Sigmoid colon (tissue), 3 donors: ENCODE measurements around the gene THYN1.

Experiments
- POLR2A ChIP-seq, 2 donors: fragments of 450-650 bp; IDR thresholded peaks; one replicate each; pipeline ENCODE4 v1.6.1; 2016; ENCODE audit warnings: antibody characterized with exemption in 2 of 2, mild to moderate bottlenecking in 2 of 2, moderate library complexity in 2 of 2
- TF ChIP-seq, protein P1 (sequence below), 4 experiments: fragments of 450-650 bp in 3 of 4; fragments of 200-600 bp in 1 of 4; IDR thresholded peaks; one replicate each; pipeline ENCODE4 v1.5.1; 2016 to 2019; ENCODE audit warnings: antibody characterized with exemption in 4 of 4, mild to moderate bottlenecking in 3 of 4, moderate library complexity in 2 of 4

DNA sequence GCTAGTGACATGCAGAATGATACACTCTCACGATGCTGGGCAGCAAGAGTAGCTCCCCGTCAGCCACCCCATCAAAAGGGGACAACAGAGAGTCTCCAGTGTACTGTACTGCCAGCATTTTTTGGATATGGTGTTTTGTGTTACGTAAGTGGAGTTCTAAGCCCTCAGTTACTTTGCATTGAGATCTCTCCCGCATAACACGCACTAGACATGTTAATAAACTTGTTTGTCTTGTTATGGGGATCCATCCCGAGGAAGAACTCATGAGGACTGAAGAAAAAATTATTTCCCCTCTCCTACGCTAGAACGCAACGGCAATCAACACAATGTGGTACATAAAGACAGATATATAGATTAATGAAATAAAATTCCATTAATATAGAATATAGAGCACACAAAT lies 53.6 kb downstream of the THYN1 start:
- TF ChIP-seq, protein P1, sequence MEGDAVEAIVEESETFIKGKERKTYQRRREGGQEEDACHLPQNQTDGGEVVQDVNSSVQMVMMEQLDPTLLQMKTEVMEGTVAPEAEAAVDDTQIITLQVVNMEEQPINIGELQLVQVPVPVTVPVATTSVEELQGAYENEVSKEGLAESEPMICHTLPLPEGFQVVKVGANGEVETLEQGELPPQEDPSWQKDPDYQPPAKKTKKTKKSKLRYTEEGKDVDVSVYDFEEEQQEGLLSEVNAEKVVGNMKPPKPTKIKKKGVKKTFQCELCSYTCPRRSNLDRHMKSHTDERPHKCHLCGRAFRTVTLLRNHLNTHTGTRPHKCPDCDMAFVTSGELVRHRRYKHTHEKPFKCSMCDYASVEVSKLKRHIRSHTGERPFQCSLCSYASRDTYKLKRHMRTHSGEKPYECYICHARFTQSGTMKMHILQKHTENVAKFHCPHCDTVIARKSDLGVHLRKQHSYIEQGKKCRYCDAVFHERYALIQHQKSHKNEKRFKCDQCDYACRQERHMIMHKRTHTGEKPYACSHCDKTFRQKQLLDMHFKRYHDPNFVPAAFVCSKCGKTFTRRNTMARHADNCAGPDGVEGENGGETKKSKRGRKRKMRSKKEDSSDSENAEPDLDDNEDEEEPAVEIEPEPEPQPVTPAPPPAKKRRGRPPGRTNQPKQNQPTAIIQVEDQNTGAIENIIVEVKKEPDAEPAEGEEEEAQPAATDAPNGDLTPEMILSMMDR (IDR thresholded peaks at IDR 0.05), result no peak
- TF ChIP-seq POLR2A (IDR thresholded peaks at IDR 0.05), result no peak
